GM12878 (cell line): ENCODE results near the gene PPP1CC. TPM values are rescaled to one million over a fixed set of nuclear protein-coding genes. Genes with fewer than 3 reads are reported as not detected.

Experiments
- CBX3 ChIP-seq: fragments of 200-600 bp; sonication (generic); IDR thresholded peaks from 2 replicates; pipeline ENCODE4 v1.6.1; 2016; ENCODE audit warnings: low read depth, borderline replicate concordance
- EP300 ChIP-seq, 2 experiments: fragments of 150-350 bp in 1 of 2; IDR thresholded peaks; 2 replicates each; pipeline ENCODE4 v1.6.1; 2011 to 2012; ENCODE audit warnings: low read depth in 2 of 2, low read length in 2 of 2, borderline replicate concordance in 1 of 2, improper control_type of control experiment in 1 of 2, inconsistent platforms in 1 of 2; ENCODE audit not compliant: control insufficient read depth in 1 of 2
- FOS ChIP-seq: IDR thresholded peaks from 3 replicates; pipeline ENCODE4 v1.6.1; 2011; ENCODE audit warnings: borderline replicate concordance; ENCODE audit not compliant: insufficient read length; ENCODE audit errors: extremely low read depth
- FOXM1 ChIP-seq: IDR thresholded peaks from 2 replicates; pipeline ENCODE4 v1.6.1; 2012; ENCODE audit warnings: low read depth, mild to moderate bottlenecking, inconsistent platforms, low read length, moderate library complexity
- HDGF ChIP-seq: fragments of 450-650 bp; IDR thresholded peaks from 2 replicates; pipeline ENCODE4 v1.6.1; 2016; ENCODE audit warnings: antibody characterized with exemption
- MYC ChIP-seq: IDR thresholded peaks from 2 replicates; pipeline ENCODE4 v1.6.1; 2011; ENCODE audit warnings: mild to moderate bottlenecking, low read length, moderate library complexity, inconsistent platforms; ENCODE audit not compliant: insufficient read depth, insufficient replicate concordance, insufficient read length, severe bottlenecking
- RAD21 ChIP-seq: IDR thresholded peaks from 2 replicates; pipeline ENCODE4 v1.6.1; 2011; ENCODE audit warnings: mild to moderate bottlenecking, low read depth, low read length, moderate library complexity; ENCODE audit not compliant: insufficient read depth
- RAD51 ChIP-seq: fragments of 450-650 bp; IDR thresholded peaks from 2 replicates; pipeline ENCODE4 v1.6.1; 2016; ENCODE audit warnings: moderate library complexity, mild to moderate bottlenecking, inconsistent platforms
- RB1 ChIP-seq: fragments of 450-650 bp; formaldehyde crosslinking; IDR thresholded peaks from 2 replicates; pipeline ENCODE4 v1.6.1; 2017; ENCODE audit warnings: mild to moderate bottlenecking, borderline replicate concordance
- RELA ChIP-seq: fragments of 450-650 bp; IDR thresholded peaks from 2 replicates; pipeline ENCODE4 v1.8.0; 2014; ENCODE audit warnings: borderline replicate concordance; ENCODE audit not compliant: partially characterized antibody
- SMC3 ChIP-seq: IDR thresholded peaks from 2 replicates; pipeline ENCODE4 v1.6.1; 2011; ENCODE audit warnings: low read length, improper control_type of control experiment, borderline replicate concordance
- ZNF24 ChIP-seq: fragments of 450-650 bp; IDR thresholded peaks from 2 replicates; pipeline ENCODE4 v1.6.1; 2017; ENCODE audit warnings: antibody characterized with exemption, mild to moderate bottlenecking
- polyA plus RNA-seq, 11 experiments: library from polyadenylated mRNA; depleted of rRNA in 4 of 11; unstranded in 6 of 11; stranded (reverse) in 5 of 11; fragments of >200 nt; fragmentation: Nextera tagmentation in 4 of 11; fragmentation: Illumina TruSeq in 1 of 11; extraction: Ambion mirVana in 4 of 11; extraction: Trizol in 1 of 11; gene quantifications; 1 replicate in 1 of 11; 2 replicates in 10 of 11; pipeline versions ENCODE4 v1.2.1 to v1.2.3, GENCODE V29; 2011 to 2016; ENCODE audit warnings: inconsistent platforms in 2 of 11, missing spikeins in 2 of 11, low read depth in 1 of 11
- total RNA-seq, 4 experiments: library from RNA; depleted of rRNA in 3 of 4; stranded (reverse); fragments of >200 nt in 3 of 4; fragmentation: Illumina TruSeq in 1 of 4; extraction: Trizol in 1 of 4; gene quantifications; 2 replicates each; pipeline versions ENCODE4 v1.2.1 to v1.2.3, GENCODE V29; 2013 to 2021
- TF ChIP-seq, protein P1 (sequence below): fragments of 450-650 bp; formaldehyde crosslinking; IDR thresholded peaks from 2 replicates; pipeline ENCODE4 v1.4.0; 2020; ENCODE audit warnings: mild to moderate bottlenecking, moderate library complexity
- TF ChIP-seq, protein P2 (sequence below): IDR thresholded peaks from 2 replicates; pipeline ENCODE4 v1.6.1; 2011; ENCODE audit warnings: mild to moderate bottlenecking, low read depth, low read length, moderate library complexity; ENCODE audit not compliant: insufficient replicate concordance
- TF ChIP-seq, protein P3 (sequence below): fragments of 450-650 bp; IDR thresholded peaks from 2 replicates; pipeline ENCODE4 v1.6.1; 2017; ENCODE audit warnings: mild to moderate bottlenecking, moderate library complexity
- TF ChIP-seq, protein P4 (sequence below): fragments of 450-650 bp; IDR thresholded peaks from 2 replicates; pipeline ENCODE4 v1.6.1; 2017; ENCODE audit warnings: borderline replicate concordance

Gene PPP1CC
- total and polyA plus RNA-seq, 10 of the 15 experiments (the other 5 are each of a cell fraction or from before 2014, with no cell fraction given): 64.4 to 279 (median 157) TPM

DNA sequence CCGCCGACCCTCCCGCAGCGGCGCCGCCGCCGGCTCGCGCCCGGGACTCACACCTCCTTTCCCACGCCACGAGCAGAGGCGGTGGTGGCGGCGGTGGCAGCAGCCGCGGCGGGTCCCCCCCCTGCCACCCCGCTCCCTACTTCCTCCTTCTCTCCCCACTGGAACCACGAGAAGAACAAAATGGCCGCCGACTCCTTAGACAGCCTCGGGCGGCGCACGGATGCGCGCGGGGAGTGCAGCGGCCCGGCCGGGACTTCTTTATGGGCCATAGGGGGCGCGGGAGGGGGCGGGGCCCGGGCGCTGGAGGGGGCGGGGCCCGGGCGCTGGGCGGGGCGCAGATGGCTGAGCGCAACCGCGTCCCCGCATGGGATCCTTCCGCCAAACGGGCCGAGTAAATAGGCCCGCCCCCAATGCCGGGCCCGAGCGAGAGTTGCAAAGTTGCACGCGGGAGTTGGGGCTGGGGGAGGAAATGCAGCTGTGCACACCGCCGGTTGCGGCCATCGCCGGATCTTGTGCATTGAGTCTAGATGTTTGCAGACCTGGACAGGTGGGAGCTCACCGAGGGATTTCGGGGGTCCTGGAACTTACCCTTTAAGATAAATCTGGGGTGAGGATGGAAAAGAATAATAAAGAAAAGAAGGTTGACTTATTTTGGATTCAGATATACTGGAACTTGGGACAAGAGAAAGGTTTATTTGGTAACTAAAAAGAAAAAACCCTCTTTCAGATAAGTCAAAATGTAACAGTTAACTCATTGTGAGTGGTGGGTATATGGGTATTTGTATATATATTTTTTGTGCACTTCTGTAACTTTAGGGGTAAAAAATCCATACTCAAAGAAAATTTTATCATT is at the start of gene PPP1CC (continued):
- TF ChIP-seq, protein P1, sequence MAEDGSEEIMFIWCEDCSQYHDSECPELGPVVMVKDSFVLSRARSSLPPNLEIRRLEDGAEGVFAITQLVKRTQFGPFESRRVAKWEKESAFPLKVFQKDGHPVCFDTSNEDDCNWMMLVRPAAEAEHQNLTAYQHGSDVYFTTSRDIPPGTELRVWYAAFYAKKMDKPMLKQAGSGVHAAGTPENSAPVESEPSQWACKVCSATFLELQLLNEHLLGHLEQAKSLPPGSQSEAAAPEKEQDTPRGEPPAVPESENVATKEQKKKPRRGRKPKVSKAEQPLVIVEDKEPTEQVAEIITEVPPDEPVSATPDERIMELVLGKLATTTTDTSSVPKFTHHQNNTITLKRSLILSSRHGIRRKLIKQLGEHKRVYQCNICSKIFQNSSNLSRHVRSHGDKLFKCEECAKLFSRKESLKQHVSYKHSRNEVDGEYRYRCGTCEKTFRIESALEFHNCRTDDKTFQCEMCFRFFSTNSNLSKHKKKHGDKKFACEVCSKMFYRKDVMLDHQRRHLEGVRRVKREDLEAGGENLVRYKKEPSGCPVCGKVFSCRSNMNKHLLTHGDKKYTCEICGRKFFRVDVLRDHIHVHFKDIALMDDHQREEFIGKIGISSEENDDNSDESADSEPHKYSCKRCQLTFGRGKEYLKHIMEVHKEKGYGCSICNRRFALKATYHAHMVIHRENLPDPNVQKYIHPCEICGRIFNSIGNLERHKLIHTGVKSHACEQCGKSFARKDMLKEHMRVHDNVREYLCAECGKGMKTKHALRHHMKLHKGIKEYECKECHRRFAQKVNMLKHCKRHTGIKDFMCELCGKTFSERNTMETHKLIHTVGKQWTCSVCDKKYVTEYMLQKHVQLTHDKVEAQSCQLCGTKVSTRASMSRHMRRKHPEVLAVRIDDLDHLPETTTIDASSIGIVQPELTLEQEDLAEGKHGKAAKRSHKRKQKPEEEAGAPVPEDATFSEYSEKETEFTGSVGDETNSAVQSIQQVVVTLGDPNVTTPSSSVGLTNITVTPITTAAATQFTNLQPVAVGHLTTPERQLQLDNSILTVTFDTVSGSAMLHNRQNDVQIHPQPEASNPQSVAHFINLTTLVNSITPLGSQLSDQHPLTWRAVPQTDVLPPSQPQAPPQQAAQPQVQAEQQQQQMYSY: no peak
- TF ChIP-seq FOS (no peak), EP300 (IDR thresholded peaks at IDR 0.05; ENCODE audit: borderline replicate concordance in 1 of 2, control insufficient read depth in 1 of 2, low read depth in 2 of 2, low read length in 2 of 2) (no peak), HDGF (no peak), MYC (no peak), RB1 (peak; percentile 64; the same call in 1 of the 2 replicates), CBX3 (no peak), ZNF24 (no peak), RAD51 (no peak), FOXM1 (no peak), RELA (peak; percentile 12), SMC3 (no peak), RAD21 (no peak)
- TF ChIP-seq, protein P2, sequence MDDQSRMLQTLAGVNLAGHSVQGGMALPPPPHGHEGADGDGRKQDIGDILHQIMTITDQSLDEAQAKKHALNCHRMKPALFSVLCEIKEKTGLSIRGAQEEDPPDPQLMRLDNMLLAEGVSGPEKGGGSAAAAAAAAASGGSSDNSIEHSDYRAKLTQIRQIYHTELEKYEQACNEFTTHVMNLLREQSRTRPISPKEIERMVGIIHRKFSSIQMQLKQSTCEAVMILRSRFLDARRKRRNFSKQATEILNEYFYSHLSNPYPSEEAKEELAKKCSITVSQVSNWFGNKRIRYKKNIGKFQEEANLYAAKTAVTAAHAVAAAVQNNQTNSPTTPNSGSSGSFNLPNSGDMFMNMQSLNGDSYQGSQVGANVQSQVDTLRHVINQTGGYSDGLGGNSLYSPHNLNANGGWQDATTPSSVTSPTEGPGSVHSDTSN: peak; percentile 74
- TF ChIP-seq, protein P3, sequence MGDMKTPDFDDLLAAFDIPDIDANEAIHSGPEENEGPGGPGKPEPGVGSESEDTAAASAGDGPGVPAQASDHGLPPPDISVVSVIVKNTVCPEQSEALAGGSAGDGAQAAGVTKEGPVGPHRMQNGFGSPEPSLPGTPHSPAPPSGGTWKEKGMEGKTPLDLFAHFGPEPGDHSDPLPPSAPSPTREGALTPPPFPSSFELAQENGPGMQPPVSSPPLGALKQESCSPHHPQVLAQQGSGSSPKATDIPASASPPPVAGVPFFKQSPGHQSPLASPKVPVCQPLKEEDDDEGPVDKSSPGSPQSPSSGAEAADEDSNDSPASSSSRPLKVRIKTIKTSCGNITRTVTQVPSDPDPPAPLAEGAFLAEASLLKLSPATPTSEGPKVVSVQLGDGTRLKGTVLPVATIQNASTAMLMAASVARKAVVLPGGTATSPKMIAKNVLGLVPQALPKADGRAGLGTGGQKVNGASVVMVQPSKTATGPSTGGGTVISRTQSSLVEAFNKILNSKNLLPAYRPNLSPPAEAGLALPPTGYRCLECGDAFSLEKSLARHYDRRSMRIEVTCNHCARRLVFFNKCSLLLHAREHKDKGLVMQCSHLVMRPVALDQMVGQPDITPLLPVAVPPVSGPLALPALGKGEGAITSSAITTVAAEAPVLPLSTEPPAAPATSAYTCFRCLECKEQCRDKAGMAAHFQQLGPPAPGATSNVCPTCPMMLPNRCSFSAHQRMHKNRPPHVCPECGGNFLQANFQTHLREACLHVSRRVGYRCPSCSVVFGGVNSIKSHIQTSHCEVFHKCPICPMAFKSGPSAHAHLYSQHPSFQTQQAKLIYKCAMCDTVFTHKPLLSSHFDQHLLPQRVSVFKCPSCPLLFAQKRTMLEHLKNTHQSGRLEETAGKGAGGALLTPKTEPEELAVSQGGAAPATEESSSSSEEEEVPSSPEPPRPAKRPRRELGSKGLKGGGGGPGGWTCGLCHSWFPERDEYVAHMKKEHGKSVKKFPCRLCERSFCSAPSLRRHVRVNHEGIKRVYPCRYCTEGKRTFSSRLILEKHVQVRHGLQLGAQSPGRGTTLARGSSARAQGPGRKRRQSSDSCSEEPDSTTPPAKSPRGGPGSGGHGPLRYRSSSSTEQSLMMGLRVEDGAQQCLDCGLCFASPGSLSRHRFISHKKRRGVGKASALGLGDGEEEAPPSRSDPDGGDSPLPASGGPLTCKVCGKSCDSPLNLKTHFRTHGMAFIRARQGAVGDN: no peak
- TF ChIP-seq, protein P4, sequence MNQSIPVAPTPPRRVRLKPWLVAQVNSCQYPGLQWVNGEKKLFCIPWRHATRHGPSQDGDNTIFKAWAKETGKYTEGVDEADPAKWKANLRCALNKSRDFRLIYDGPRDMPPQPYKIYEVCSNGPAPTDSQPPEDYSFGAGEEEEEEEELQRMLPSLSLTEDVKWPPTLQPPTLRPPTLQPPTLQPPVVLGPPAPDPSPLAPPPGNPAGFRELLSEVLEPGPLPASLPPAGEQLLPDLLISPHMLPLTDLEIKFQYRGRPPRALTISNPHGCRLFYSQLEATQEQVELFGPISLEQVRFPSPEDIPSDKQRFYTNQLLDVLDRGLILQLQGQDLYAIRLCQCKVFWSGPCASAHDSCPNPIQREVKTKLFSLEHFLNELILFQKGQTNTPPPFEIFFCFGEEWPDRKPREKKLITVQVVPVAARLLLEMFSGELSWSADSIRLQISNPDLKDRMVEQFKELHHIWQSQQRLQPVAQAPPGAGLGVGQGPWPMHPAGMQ: no peak
